SK-N-SH (cell line): ENCODE measurements around the gene SEC14L6. TPM values are rescaled to one million over a fixed set of nuclear protein-coding genes. Genes with fewer than 3 reads are reported as not detected.

Experiments
- CTCF ChIA-PET: fragments of 300-600, 350-600 bp; formaldehyde crosslinking; extraction: SDS; loops from one replicate; lab custom pipeline; 2021; lab: Yijun Ruan, JAX
- POLR2A ChIA-PET: fragments of 350-600 bp; sonication (Branson Sonifier 250); formaldehyde crosslinking; extraction: SDS; loops from one replicate; lab custom pipeline; 2020; ENCODE audit warnings: antibody characterized with exemption, inconsistent platforms; lab: Yijun Ruan, JAX
- DNase-seq: peaks from one replicate; pipeline ENCODE4 v3.0.0; 2012
- H2AFZ ChIP-seq: fragments of 200-600 bp; sonication (generic); 2 replicates; pipeline ENCODE4 v1.8.1; 2016; ENCODE audit warnings: antibody characterized with exemption, mild to moderate bottlenecking, low read depth
- H3F3A ChIP-seq: fragments of 200-600 bp; sonication (generic); replicated peaks from 2 replicates; pipeline ENCODE3; 2016; ENCODE audit warnings: antibody characterized with exemption, mild to moderate bottlenecking; ENCODE audit not compliant: insufficient read depth
- H3K27ac ChIP-seq, 2 experiments: fragments of 200-500 bp in 1 of 2; fragments of 200-600 bp in 1 of 2; sonication (Bioruptor generic) in 1 of 2; sonication (generic), shearing (Covaris generic) in 1 of 2; 2 replicates each; pipeline versions ENCODE4 v1.5.1 to v1.6.1; 2014 to 2016; ENCODE audit warnings: low read depth in 2 of 2, inconsistent platforms in 1 of 2, low read length in 1 of 2, mild to moderate bottlenecking in 1 of 2, mixed read lengths in 1 of 2
- H3K27me3 ChIP-seq: fragments of 200-600 bp; sonication (generic), shearing (Covaris generic); 2 replicates; pipeline ENCODE4 v1.6.1; 2016; ENCODE audit warnings: mixed run types; ENCODE audit not compliant: insufficient read depth
- H3K36me3 ChIP-seq, 2 experiments: fragments of 200-500 bp in 1 of 2; fragments of 200-600 bp in 1 of 2; sonication (Bioruptor generic) in 1 of 2; sonication (generic) in 1 of 2; replicated peaks in 1 of 2; 2 replicates each; pipeline versions ENCODE3 to v1.5.1; 2014 to 2016; ENCODE audit warnings: low read length in 1 of 2, mild to moderate bottlenecking in 1 of 2; ENCODE audit not compliant: insufficient read depth in 2 of 2, control insufficient read depth in 1 of 2
- H3K4me1 ChIP-seq, 2 experiments: fragments of 200-500 bp in 1 of 2; fragments of 200-600 bp in 1 of 2; sonication (Bioruptor generic) in 1 of 2; sonication (generic), shearing (Covaris generic) in 1 of 2; 2 replicates each; pipeline versions ENCODE4 v1.5.1 to v1.6.1; 2014 to 2016; ENCODE audit warnings: low read depth in 1 of 2, low read length in 1 of 2, mixed run types in 1 of 2; ENCODE audit not compliant: insufficient read depth in 2 of 2, control insufficient read depth in 1 of 2
- H3K4me2 ChIP-seq: fragments of 200-600 bp; sonication (generic), shearing (Covaris generic); 2 replicates; pipeline ENCODE4 v1.6.1; 2017; ENCODE audit warnings: mixed run types
- H3K4me3 ChIP-seq, 2 experiments: fragments of 200-500 bp in 1 of 2; fragments of 200-600 bp in 1 of 2; sonication (Bioruptor generic) in 1 of 2; sonication (generic), shearing (Covaris generic) in 1 of 2; 2 replicates each; pipeline versions ENCODE4 v1.5.1 to v1.8.1; 2014 to 2016; ENCODE audit warnings: low read depth in 2 of 2, inconsistent platforms in 1 of 2, low read length in 1 of 2, mild to moderate bottlenecking in 1 of 2, mixed read lengths in 1 of 2, moderate library complexity in 1 of 2
- H3K79me2 ChIP-seq: fragments of 200-600 bp; sonication (generic); 2 replicates; pipeline ENCODE4 v1.8.1; 2017; ENCODE audit warnings: mild to moderate bottlenecking; ENCODE audit not compliant: insufficient read depth
- H3K9ac ChIP-seq: fragments of 200-600 bp; sonication (generic); 2 replicates; pipeline ENCODE4 v1.6.1; 2017; ENCODE audit warnings: mixed run types
- H3K9me2 ChIP-seq: fragments of 200-600 bp; sonication (generic); 2 replicates; pipeline ENCODE4 v1.6.1; 2017; ENCODE audit warnings: mixed run types
- H3K9me3 ChIP-seq: fragments of 200-600 bp; sonication (generic); 2 replicates; pipeline ENCODE4 v1.6.1; 2017; ENCODE audit warnings: mixed run types, mild to moderate bottlenecking, moderate library complexity
- H4K20me1 ChIP-seq: fragments of 200-600 bp; sonication (generic); 2 replicates; pipeline ENCODE4 v1.6.1; 2017; ENCODE audit warnings: mild to moderate bottlenecking, mixed run types; ENCODE audit not compliant: insufficient read depth
- CHD2 ChIP-seq: fragments of 150-350 bp; IDR thresholded peaks from 2 replicates; pipeline ENCODE4 v1.6.1; 2018; ENCODE audit warnings: low read length; ENCODE audit not compliant: partially characterized antibody
- FOSL2 ChIP-seq: IDR thresholded peaks from 2 replicates; pipeline ENCODE4 v1.4.0; 2012; ENCODE audit warnings: low read depth, mild to moderate bottlenecking, moderate library complexity, borderline replicate concordance
- JUND ChIP-seq: IDR thresholded peaks from 2 replicates; pipeline ENCODE4 v1.4.0; 2012
- MXI1 ChIP-seq: IDR thresholded peaks from 2 replicates; pipeline ENCODE4 v1.6.1; 2012; ENCODE audit warnings: mild to moderate bottlenecking, low read depth, low read length, improper control_type of control experiment
- RAD21 ChIP-seq: IDR thresholded peaks from 2 replicates; pipeline ENCODE4 v1.6.1; 2012; ENCODE audit warnings: mild to moderate bottlenecking, low read length
- RFX5 ChIP-seq: IDR thresholded peaks from 2 replicates; pipeline ENCODE4 v1.6.1; 2012; ENCODE audit warnings: mild to moderate bottlenecking, improper control_type of control experiment, low read length
- RXRA ChIP-seq: IDR thresholded peaks from 2 replicates; pipeline ENCODE4 v1.4.0; 2012; ENCODE audit warnings: low read depth, mild to moderate bottlenecking, borderline replicate concordance
- SMC3 ChIP-seq: IDR thresholded peaks from 2 replicates; pipeline ENCODE4 v1.6.1; 2012; ENCODE audit warnings: low read depth, low read length, improper control_type of control experiment
- TCF12 ChIP-seq: IDR thresholded peaks from 2 replicates; pipeline ENCODE4 v1.4.0; 2012
- TEAD4 ChIP-seq: IDR thresholded peaks from 2 replicates; pipeline ENCODE4 v1.4.0; 2012; ENCODE audit warnings: mild to moderate bottlenecking, borderline replicate concordance; ENCODE audit not compliant: insufficient read depth
- ZBTB33 ChIP-seq: IDR thresholded peaks from 2 replicates; pipeline ENCODE4 v1.4.0; 2012; ENCODE audit warnings: low read depth, borderline replicate concordance
- WGBS: methylation state at CpG from one replicate; pipeline ENCODE4 v1.1.6; 2017; ENCODE audit warnings: low lambda C conversion rate; 5-methylcytosine and 5-hydroxymethylcytosine counted together
- polyA plus RNA-seq, 3 experiments: library from polyadenylated mRNA; depleted of rRNA; stranded (reverse); fragments of >200 nt; gene quantifications; 2 replicates each; pipeline ENCODE4 v1.2.3, GENCODE V29; 2012

SEC14L6 gene
- polyA plus RNA-seq, 1 of the 3 experiments (the other 2 are of a cell fraction), result not detected

- CTCF ChIA-PET, result interaction anchor here (0.9 kb wide), 1 partner anchor 17 kb away, joined by 4 read pairs; no protein-coding TSS in a partner anchor
- H3K4me1 ChIP-seq, result peaks cover 10 to 27% of the 10 kb centered on the region in 2 experiments; a peak in 2 of 4 replicates
- H3K9me3 ChIP-seq, result no peaks in the 10 kb centered on the region
- no peak overlapping the region for H3K27ac ChIP-seq
- no peaks in the 10 kb centered on the region for H3K27me3 ChIP-seq
- no peaks in the 10 kb centered on the region for H3K9me2 ChIP-seq
- 73% methylated on average over 4 of the region's 7 CpGs for WGBS
- TF ChIP-seq TCF12, result no peak
- TF ChIP-seq RAD21, result no peak
- TF ChIP-seq FOSL2, result no peak
- TF ChIP-seq ZBTB33, result no peak
- TF ChIP-seq TEAD4, result no peak
- TF ChIP-seq CHD2, result no peak
- TF ChIP-seq, all 33 proteins: peak for 0
- POLR2A ChIA-PET, result no interaction called here
- H3K4me3 ChIP-seq, result no peak overlapping the region
- H3K79me2 ChIP-seq, result no peaks in the 10 kb centered on the region
- H4K20me1 ChIP-seq, result 0 out of 2 replicates have a peak, but pooled peaks cover 2% of the 10 kb centered on the region
- peaks cover 0 to 26% of the 10 kb centered on the region in 2 experiments for H3K36me3 ChIP-seq
- H3F3A ChIP-seq, result peaks cover 7% of the 10 kb centered on the region
- DNase-seq, result no peak
- H2AFZ ChIP-seq, result no peak overlapping the region
- no peak overlapping the region for H3K9ac ChIP-seq
- H3K4me2 ChIP-seq, result no peak overlapping the region
These were observed 27.1 kb upstream of the SEC14L6 start for GRCh38 chr22:30573594-30574094.

- POLR2A ChIA-PET, result no interaction called here
- H3K36me3 ChIP-seq, result peaks cover 0 to 19% of the 10 kb centered on the region in 2 experiments
- H3K9ac ChIP-seq, result no peak overlapping the region
- no peaks in the 10 kb centered on the region for H3K27me3 ChIP-seq
- H2AFZ ChIP-seq, result no peak overlapping the region
- H3F3A ChIP-seq, result peaks cover 7% of the 10 kb centered on the region
- no peak overlapping the region for H3K4me3 ChIP-seq
- no peaks in the 10 kb centered on the region for H3K9me2 ChIP-seq
- H4K20me1 ChIP-seq, result 0 out of 2 replicates have a peak, but pooled peaks cover 2% of the 10 kb centered on the region
- no peak overlapping the region for H3K4me2 ChIP-seq
- CTCF ChIA-PET, result interaction anchor here (0.9 to 1.2 kb wide), 2 partner anchors 10 to 16 kb away, joined by 3 to 4 read pairs; no protein-coding TSS in a partner anchor
- H3K4me1 ChIP-seq, result peaks cover 10 to 27% of the 10 kb centered on the region in 2 experiments; a peak in 2 of 4 replicates
- no peaks in the 10 kb centered on the region for H3K9me3 ChIP-seq
- H3K27ac ChIP-seq, result no peak overlapping the region
- WGBS, result 60% methylated on average over 8 of the region's 12 CpGs
- no peak for DNase-seq
- no peaks in the 10 kb centered on the region for H3K79me2 ChIP-seq
- TF ChIP-seq RXRA, result no peak
- TF ChIP-seq JUND, result no peak
- TF ChIP-seq MXI1, result no peak
- TF ChIP-seq RFX5, result no peak
- TF ChIP-seq SMC3, result no peak
- TF ChIP-seq, all 33 proteins: peak for 0
These were observed 26.5 kb upstream of the SEC14L6 start for GRCh38 chr22:30572840-30573593.
